GM10847 (cell line): ENCODE data around the gene AP4E1.
A peak's percentile ranks its signal among the peaks of the same experiment; 100 is the strongest.

Experiments used
- POLR2A ChIP-seq: IDR thresholded peaks from 2 replicates; pipeline ENCODE4 v1.6.1; 2011; ENCODE audit not compliant: insufficient read length; ENCODE audit errors: extremely low read depth

AP4E1 gene

GRCh38 chr15:50908209-50909009 is at the start of gene AP4E1:
Gene AP4E1, plus strand, starts transcription at chr15:50908683. Its CDS starts 96 bp downstream, at chr15:50908779.
- TF ChIP-seq POLR2A = peak; percentile 50

GRCh38 chr15:50860824-50861223 is 47.7 kb upstream of the AP4E1 start:
- no peak for TF ChIP-seq POLR2A

GRCh38 chr15:50862553-50862952 is 45.9 kb upstream of the AP4E1 start:
- no peak for TF ChIP-seq POLR2A

- TF ChIP-seq POLR2A = no peak
Measured at GRCh38 chr15:50864873-50865272, 43.6 kb upstream of the AP4E1 start.

GRCh38 chr15:50865515-50866353 is 42.7 kb upstream of the AP4E1 start:
- no peak for TF ChIP-seq POLR2A

- TF ChIP-seq POLR2A = no peak
Measured at GRCh38 chr15:50871832-50872231, 36.7 kb upstream of the AP4E1 start.

- TF ChIP-seq POLR2A = no peak
Measured at GRCh38 chr15:50872832-50873426, 35.6 kb upstream of the AP4E1 start.

- no peak for TF ChIP-seq POLR2A
Measured at GRCh38 chr15:50873935-50874361, 34.5 kb upstream of the AP4E1 start.

- no peak for TF ChIP-seq POLR2A
Measured at GRCh38 chr15:50876260-50876988, 32.1 kb upstream of the AP4E1 start.

GRCh38 chr15:50876989-50877360 is 31.5 kb upstream of the AP4E1 start:
- no peak for TF ChIP-seq POLR2A

GRCh38 chr15:50879016-50879617 is 29.4 kb upstream of the AP4E1 start:
- no peak for TF ChIP-seq POLR2A

GRCh38 chr15:50880206-50880605 is 28.3 kb upstream of the AP4E1 start:
- TF ChIP-seq POLR2A = no peak

- TF ChIP-seq POLR2A = no peak
Measured at GRCh38 chr15:50880651-50881114, 27.8 kb upstream of the AP4E1 start.
